ENCODE results near the gene PSMD3.
"Not testable (repeated sequence)": the region's sequence is repeated elsewhere in the genome, so short reads cannot be mapped to it uniquely, and the experiment has no call there.

Gene PSMD3

DNA sequence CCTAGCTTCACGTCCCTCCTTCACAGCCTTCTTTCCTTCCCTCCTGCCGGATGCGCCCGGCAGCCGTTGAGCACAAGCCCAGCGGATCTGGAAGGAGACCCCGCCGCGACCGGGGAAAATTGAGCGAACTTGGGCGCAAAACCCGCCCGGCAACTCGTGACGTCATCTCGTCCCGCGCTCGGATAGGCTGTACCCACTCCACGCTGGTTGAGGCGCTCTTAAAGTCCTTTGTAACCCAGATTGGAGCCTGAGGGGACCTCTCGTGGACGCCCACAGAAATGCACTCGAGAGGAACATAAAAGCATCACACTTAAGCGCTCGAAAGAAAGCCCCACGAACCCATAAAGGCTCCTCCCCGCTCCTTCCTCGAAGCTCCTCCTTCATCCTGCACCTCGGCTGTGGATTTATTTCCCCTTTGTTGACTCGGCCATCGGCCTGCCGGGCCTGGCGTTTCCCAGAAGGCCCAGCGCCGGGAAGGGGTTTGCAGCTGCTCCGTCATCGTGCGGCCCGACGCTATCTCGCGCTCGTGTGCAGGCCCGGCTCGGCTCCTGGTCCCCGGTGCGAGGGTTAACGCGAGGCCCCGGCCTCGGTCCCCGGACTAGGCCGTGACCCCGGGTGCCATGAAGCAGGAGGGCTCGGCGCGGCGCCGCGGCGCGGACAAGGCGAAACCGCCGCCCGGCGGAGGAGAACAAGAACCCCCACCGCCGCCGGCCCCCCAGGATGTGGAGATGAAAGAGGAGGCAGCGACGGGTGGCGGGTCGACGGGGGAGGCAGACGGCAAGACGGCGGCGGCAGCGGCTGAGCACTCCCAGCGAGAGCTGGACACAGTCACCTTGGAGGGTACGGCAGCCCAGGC lies at the start of gene PSMD3:
PSMD3 (plus strand) TSS at position 457 of the 856 bp plus-strand sequence; CDS start at position 621, 164 bp downstream.
- peak; percentile 93 to 97 for DNase-seq (ENCODE audit: low read depth in 2 of 2)

DNA sequence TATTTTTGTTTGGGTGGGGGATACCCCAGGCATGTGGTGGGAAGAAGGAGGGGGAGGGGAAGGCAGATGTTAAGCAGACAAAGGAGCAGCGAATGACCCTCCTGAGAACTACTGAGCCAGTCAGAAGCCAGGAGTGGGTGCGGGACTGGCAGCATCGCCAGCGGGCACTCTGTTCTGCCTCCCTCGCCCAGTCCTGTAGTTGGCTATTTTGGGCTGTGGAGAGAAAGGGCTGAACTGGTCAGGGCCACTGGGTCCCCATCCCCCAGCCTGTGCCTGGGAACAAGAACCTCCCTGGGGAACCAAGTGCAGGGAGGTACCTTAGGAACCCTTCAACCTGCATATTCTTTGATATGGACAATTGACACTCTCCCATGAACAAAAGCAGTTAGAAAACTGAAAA lies 46.7 kb upstream of the PSMD3 start:
- no peak for DNase-seq (ENCODE audit: low read depth in 2 of 2)

DNA sequence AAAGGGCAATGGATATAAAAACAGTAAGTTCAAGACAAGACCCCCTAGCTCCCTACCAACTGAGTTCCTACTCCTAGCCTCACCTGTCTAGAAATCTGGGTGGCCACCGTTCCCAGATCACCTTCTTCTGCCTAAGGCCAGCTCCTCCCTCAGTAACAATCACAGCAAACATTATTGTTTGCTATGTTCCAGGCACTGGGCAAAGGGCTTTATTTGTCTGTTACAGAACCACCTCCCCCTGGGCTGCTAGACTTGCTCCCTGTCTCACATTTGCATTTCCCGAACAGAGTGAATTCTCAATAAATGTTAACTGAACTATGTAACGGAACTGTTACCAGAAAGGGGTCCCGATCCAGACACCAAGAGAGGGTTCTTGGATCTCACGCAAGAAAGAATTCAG lies 46.3 kb upstream of the PSMD3 start:
- no peak for DNase-seq (ENCODE audit: low read depth in 2 of 2)

- DNase-seq (ENCODE audit: low read depth in 2 of 2) = no peak
Observed at GRCh38 chr17:39935909-39936308, 44.7 kb upstream of the PSMD3 start.

GRCh38 chr17:39937447-39937846 lies 43.2 kb upstream of the PSMD3 start:
- no peak for DNase-seq (ENCODE audit: low read depth in 2 of 2)

DNA sequence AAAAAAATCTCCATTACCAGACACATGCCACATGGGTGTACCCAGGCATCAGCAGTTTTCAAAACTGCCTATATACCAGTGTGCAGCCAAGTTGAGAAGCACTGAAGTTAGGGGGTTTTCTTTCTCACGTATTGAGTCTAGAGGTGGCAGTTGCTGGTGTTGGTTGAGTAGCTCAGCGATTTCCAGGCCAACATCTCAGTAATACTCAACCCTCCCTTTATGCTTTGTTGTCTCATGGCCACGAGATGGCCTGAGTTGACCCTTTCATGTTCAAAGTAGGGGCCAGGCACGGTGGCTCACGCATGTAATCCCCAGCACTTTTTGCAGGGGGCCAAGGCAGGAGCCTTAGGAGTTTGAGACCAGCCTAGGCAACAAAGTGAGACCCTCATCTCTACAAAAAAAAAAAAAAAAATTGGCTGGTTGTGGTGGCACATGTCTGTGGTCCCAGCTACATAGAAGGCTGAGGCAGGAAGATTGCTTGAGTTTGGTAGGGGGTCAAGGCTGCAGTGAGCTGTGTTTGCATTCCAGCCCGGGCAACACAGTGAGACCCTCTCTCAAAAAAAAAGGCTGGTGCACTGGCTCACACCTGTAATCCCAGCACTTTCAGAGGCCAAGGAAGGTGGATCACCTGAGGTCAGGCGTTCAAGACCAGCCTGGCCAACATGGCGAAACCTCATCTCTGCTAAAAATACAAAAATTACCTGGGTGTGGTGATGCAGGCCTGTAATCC lies 42.3 kb upstream of the PSMD3 start:
- no peak for DNase-seq (ENCODE audit: low read depth in 2 of 2)

GRCh38 chr17:39939106-39939505 lies 41.5 kb upstream of the PSMD3 start:
- no peak for DNase-seq (ENCODE audit: low read depth in 2 of 2)

- peak in 1 of 2 experiments; percentile 21 for DNase-seq (ENCODE audit: low read depth in 2 of 2)
Observed at GRCh38 chr17:39939588-39940419, 40.8 kb upstream of the PSMD3 start.

DNA sequence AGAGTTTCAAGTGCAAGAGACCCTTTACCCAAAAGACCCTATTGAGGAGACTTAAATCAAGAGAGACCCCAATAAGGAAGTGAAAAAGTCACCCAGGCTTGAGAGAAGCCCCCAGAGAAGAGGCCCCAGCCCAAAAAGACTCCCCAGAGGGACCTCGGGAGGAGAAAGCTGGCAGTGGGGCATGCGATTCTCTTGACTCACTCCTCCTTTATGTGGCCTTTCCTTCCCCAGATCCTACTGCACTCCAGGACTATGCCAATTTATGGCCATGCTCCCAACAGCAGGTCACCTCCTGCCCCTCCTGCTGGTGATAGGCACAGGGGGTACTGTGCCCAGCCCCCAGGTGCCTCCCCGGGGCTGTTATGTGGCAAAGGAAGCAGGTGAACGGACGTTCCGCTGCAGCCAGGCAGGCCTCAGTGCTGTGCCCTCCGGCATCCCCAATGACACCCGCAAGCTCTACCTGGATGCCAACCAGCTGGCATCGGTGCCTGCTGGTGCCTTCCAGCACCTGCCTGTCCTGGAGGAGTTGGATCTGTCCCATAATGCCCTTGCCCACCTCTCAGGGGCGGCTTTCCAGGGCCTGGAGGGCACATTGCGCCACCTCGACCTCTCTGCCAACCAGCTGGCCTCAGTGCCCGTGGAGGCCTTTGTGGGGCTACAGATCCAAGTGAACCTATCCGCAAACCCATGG lies 36.8 kb upstream of the PSMD3 start:
- DNase-seq (ENCODE audit: low read depth in 2 of 2) = no peak

DNA sequence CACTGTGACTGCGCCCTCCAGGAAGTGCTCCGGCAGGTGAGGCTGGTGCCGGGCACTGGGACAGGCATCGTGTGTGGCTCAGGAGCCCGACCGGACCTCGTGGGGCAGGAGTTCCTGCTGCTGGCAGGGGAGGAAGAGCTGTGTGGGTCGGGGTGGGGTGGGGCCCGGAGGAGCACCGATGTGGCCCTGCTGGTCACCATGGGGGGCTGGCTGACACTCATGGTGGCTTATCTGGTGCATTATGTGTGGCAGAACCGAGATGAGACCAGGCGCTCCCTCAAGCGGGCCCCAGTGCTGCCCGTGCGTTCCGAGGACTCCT lies 36.3 kb upstream of the PSMD3 start:
- DNase-seq (ENCODE audit: low read depth in 2 of 2) = no peak

DNA sequence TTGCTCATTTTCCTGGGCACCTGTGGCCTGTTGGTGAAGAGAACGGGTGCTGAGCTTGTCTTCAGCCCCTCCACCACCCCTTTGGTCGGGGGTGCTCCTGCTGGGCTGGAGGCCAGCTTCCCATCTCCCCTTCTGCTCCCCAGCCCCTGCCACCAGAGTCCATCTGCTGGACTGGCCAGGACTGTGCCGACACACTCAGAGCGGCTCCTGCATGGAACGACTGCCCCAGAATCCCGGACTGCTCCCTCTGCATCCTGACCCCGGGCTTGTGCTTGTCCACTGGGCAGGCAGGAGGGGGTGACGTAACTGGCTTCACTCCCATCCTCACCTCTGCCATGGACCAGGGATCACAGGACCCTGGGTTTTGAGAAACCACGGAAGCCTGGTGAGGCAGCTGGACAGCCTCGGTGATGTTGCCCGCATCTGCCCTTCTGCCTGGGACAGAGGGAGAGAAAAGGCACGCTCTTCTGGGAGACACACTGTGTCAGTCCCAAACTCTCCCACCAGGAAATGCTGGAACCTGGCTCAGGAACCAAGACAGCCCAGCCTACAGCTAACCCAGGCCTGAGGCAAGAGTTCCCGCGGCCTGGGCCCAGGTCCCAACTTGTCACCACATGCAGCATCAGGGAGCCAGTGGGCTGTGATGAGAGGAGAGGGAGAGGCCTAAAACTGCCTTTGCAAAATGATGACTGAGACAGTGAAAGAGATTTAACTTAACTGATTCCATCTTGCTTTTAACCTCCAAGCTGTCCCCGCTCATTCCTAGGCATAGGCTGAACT lies 33.9 kb upstream of the PSMD3 start:
- DNase-seq (ENCODE audit: low read depth in 2 of 2) = no peak

GRCh38 chr17:39948489-39948828 lies 32.1 kb upstream of the PSMD3 start:
- not testable (repeated sequence) for DNase-seq (ENCODE audit: low read depth in 2 of 2)

DNA sequence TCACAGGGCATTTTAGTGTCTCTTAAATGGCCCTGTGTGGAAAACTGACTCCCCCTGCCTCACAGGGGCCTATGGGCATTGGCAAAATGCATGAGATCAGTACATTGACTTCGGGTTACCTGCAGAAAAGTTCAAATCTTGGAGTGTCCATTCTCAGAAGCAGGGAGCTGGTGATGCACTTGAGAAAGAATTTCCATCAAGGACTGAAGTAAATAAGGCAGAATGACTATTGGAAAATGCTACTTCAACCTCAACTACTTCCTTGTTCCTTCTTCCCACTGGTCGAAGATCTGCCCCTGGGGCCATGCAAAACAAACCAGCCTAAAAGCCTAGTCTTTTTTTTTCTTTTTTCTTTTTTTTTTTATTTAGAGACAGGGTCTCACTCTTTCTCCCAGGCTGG lies 31.6 kb upstream of the PSMD3 start:
- DNase-seq (ENCODE audit: low read depth in 2 of 2) = no peak

GRCh38 chr17:39950871-39951348 lies 29.7 kb upstream of the PSMD3 start:
- DNase-seq (ENCODE audit: low read depth in 2 of 2) = no peak

- DNase-seq (ENCODE audit: low read depth in 2 of 2) = no peak
Observed at GRCh38 chr17:39951924-39952679, 28.5 kb upstream of the PSMD3 start.

GRCh38 chr17:39952680-39953470 lies 27.7 kb upstream of the PSMD3 start:
- peak; percentile 73 to 92 for DNase-seq (ENCODE audit: low read depth in 2 of 2)

GRCh38 chr17:39953471-39953888 lies 27.1 kb upstream of the PSMD3 start:
- DNase-seq (ENCODE audit: low read depth in 2 of 2) = no peak

DNA sequence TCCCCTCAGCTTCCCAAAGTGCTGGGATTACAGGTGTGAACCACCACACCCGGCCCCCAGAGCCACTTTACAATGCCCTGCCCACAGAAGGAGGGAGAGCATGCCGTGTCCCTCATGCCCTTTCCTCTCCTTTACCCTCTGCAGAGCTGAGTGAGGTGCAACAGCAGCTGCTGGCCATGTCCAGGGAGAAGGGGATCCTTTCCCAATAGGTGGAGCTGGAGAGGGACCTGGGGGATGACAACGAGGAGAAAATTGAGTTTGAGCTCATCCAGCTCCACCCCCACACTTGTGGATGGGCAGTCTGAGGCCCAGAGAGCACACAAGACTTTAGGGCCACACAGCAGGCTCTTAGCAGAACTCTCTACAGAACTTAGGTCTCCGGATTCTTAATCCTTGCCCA lies 25.7 kb upstream of the PSMD3 start:
- no peak for DNase-seq (ENCODE audit: low read depth in 2 of 2)

- no peak for DNase-seq (ENCODE audit: low read depth in 2 of 2)
Observed at GRCh38 chr17:39955726-39956225, 24.8 kb upstream of the PSMD3 start.
